ENCODE measurements around the gene TRABD2A.

DNA sequence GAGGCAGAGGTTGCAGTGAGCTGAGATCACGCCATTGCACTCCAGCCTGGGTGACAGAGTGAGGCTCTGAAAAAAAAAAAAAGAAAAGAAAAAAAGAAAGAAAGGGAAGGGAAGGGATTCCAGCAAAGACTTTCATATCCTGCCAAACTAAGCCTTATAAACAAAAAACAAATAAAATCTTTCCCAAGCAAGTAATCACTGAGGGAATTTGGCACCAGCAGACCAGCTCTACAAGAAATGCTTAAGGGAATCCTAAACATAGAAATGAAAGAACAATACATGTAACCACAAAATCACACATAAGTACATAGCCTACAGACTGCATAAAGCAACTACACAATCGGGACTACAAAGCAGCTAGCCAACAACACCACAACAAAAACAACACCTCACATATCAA, 79.1 kb downstream of the TRABD2A start:
- TF ChIP-seq POLR2AphosphoS5 (IDR thresholded peaks at IDR 0.05) (peak; percentile 57), POLR2A (IDR thresholded peaks at IDR 0.05) (no peak)
- TF ChIP-seq, protein P1, sequence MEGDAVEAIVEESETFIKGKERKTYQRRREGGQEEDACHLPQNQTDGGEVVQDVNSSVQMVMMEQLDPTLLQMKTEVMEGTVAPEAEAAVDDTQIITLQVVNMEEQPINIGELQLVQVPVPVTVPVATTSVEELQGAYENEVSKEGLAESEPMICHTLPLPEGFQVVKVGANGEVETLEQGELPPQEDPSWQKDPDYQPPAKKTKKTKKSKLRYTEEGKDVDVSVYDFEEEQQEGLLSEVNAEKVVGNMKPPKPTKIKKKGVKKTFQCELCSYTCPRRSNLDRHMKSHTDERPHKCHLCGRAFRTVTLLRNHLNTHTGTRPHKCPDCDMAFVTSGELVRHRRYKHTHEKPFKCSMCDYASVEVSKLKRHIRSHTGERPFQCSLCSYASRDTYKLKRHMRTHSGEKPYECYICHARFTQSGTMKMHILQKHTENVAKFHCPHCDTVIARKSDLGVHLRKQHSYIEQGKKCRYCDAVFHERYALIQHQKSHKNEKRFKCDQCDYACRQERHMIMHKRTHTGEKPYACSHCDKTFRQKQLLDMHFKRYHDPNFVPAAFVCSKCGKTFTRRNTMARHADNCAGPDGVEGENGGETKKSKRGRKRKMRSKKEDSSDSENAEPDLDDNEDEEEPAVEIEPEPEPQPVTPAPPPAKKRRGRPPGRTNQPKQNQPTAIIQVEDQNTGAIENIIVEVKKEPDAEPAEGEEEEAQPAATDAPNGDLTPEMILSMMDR (IDR thresholded peaks at IDR 0.05) = no peak

All from prostate gland (tissue), 2 donors.